HepG2 (cell line): ENCODE measurements around the gene COMMD9. TPM values are rescaled to one million over a fixed set of nuclear protein-coding genes. Genes with fewer than 3 reads are reported as not detected.

Source experiments
- ATAC-seq: fragments of 200-7000 bp; cut with Tn5 transposase; 3 replicates; pipeline ENCODE4 v1.9.1; 2020; ENCODE audit warnings: mild to moderate bottlenecking, moderate library complexity
- BruUV-seq: library from RNA; stranded (reverse); fragments of 400-500 nt; replicated peaks from 2 replicates; lab custom pipeline; 2021; lab: Mats Ljungman, UMichigan
- CTCF ChIA-PET: fragments of 300-600 bp; formaldehyde crosslinking; extraction: SDS; loops from one replicate; lab custom pipeline; 2021; ENCODE audit warnings: low total read pairs, inconsistent platforms, low intra/inter-chr PET ratio; lab: Yijun Ruan, JAX
- POLR2A ChIA-PET: fragments of 350-600 bp; sonication (Branson Sonifier 250); formaldehyde crosslinking; loops from one replicate; lab custom pipeline; 2020; ENCODE audit warnings: antibody characterized with exemption, inconsistent platforms; lab: Yijun Ruan, JAX
- DNase-seq: peaks from one replicate; pipeline ENCODE4 v3.0.0-alpha.2; 2015; ENCODE audit warnings: low spot score
- FAIRE-seq: peaks from 3 replicates; lab custom pipeline; 2011; peaks lifted over from hg19 to GRCh38; lab: Jason Lieb, UNC
- H2AFZ ChIP-seq: one replicate; pipeline ENCODE4 v1.6.1; 2011; ENCODE audit warnings: low read length, inconsistent platforms
- H3K27ac ChIP-seq: fragments of 300-600 bp; 3 replicates; pipeline ENCODE4 v1.8.0; 2011; ENCODE audit warnings: mixed run types, mild to moderate bottlenecking, mixed read lengths, low read length, inconsistent platforms; ENCODE audit not compliant: insufficient read depth; ENCODE audit errors: extremely low read length
- H3K27me3 ChIP-seq, 2 experiments: fragments of 200-600 bp in 1 of 2; 2 replicates in 1 of 2; 3 replicates in 1 of 2; pipeline versions ENCODE4 v1.6.0 to v1.8.0; 2011; ENCODE audit warnings: low read length in 2 of 2, mild to moderate bottlenecking in 2 of 2, moderate library complexity in 2 of 2, inconsistent platforms in 1 of 2; ENCODE audit not compliant: insufficient read depth in 2 of 2, control insufficient read depth in 1 of 2
- H3K36me3 ChIP-seq, 2 experiments: fragments of 200-600 bp in 1 of 2; replicated peaks in 1 of 2; 2 replicates in 1 of 2; 3 replicates in 1 of 2; pipeline versions ENCODE4 v1.5.1 to v1.8.0; 2011; ENCODE audit warnings: low read length in 2 of 2, inconsistent platforms in 1 of 2; ENCODE audit not compliant: insufficient read depth in 2 of 2, control insufficient read depth in 1 of 2
- H3K4me1 ChIP-seq: 2 replicates; pipeline ENCODE4 v1.5.1; 2012; ENCODE audit warnings: low read length, inconsistent platforms; ENCODE audit not compliant: insufficient read depth
- H3K4me2 ChIP-seq: 2 replicates; pipeline ENCODE4 v1.6.0; 2011; ENCODE audit warnings: low read depth, low read length, inconsistent platforms
- H3K4me3 ChIP-seq, 3 experiments: fragments of 200-600 bp in 1 of 3; sonication (generic), shearing (Covaris generic) in 1 of 3; replicated peaks in 1 of 3; 2 replicates each; pipeline ENCODE4 v1.5.1; 2011 to 2016; ENCODE audit warnings: low read length in 3 of 3, inconsistent platforms in 2 of 3, low read depth in 2 of 3, mild to moderate bottlenecking in 2 of 3, control low read depth in 1 of 3, mixed read lengths in 1 of 3; ENCODE audit not compliant: insufficient read depth in 1 of 3
- H3K79me2 ChIP-seq: one replicate; pipeline ENCODE4 v1.6.1; 2011; ENCODE audit warnings: low read length, inconsistent platforms; ENCODE audit not compliant: insufficient read depth
- H3K9ac ChIP-seq: 2 replicates; pipeline ENCODE4 v1.6.0; 2011; ENCODE audit warnings: mild to moderate bottlenecking, low read depth, low read length, inconsistent platforms; ENCODE audit not compliant: insufficient read depth
- H3K9me3 ChIP-seq: 2 replicates; pipeline ENCODE4 v1.5.1; 2012; ENCODE audit warnings: mild to moderate bottlenecking, low read length
- H4K20me1 ChIP-seq: 2 replicates; pipeline ENCODE4 v1.6.0; 2011; ENCODE audit warnings: inconsistent platforms, mild to moderate bottlenecking, low read length, moderate library complexity; ENCODE audit not compliant: insufficient read depth
- JARID2 ChIP-seq: sonication (generic); formaldehyde crosslinking; IDR thresholded peaks from 2 replicates; pipeline ENCODE4 v1.8.1; 2023; ENCODE audit warnings: missing genetic modification reagents, inconsistent platforms; ENCODE audit not compliant: insufficient replicate concordance
- MAFK ChIP-seq, 2 experiments: IDR thresholded peaks in 1 of 2; conservative IDR thresholded peaks in 1 of 2; 2 replicates each; pipeline ENCODE4 v1.6.1; 2011; ENCODE audit warnings: improper control_type of control experiment in 2 of 2, low read length in 2 of 2
- RXRB ChIP-seq: IDR thresholded peaks from 2 replicates; pipeline ENCODE4 v1.6.1; 2016; ENCODE audit warnings: borderline replicate concordance, missing genetic modification reagents, missing compliant biosample characterization
- ZFYVE20 ChIP-seq: sonication (generic); formaldehyde crosslinking; IDR thresholded peaks from 2 replicates; pipeline ENCODE4 v1.8.0; 2023; ENCODE audit warnings: low read depth, mild to moderate bottlenecking, moderate library complexity, missing genetic modification reagents, borderline replicate concordance
- ZNF180 ChIP-seq: sonication (generic); formaldehyde crosslinking; IDR thresholded peaks from 2 replicates; pipeline ENCODE4 v1.4.0; 2020; ENCODE audit warnings: low read depth, missing genetic modification reagents, borderline replicate concordance
- ZNF629 ChIP-seq: sonication (generic); formaldehyde crosslinking; conservative IDR thresholded peaks from 2 replicates; pipeline ENCODE4 v1.5.0; 2020; ENCODE audit warnings: missing genetic modification reagents
- ZNF749 ChIP-seq: sonication (generic); formaldehyde crosslinking; IDR thresholded peaks from 2 replicates; pipeline ENCODE4 v1.8.0; 2022; ENCODE audit warnings: mild to moderate bottlenecking, missing genetic modification reagents, moderate library complexity, borderline replicate concordance
- WGBS: methylation state at CpG from one replicate; pipeline ENCODE4 v1.1.6; 2017; ENCODE audit warnings: low lambda C conversion rate; 5-methylcytosine and 5-hydroxymethylcytosine counted together
- in situ Hi-C: cut with HindIII; loops from 2 replicates; pipeline ENCODE4 v1.10.0; 2017; ENCODE audit warnings: low pct_unique_long_range_greater_than_20kb; ENCODE audit not compliant: extremely low pct_ligation_motif_present
- intact Hi-C: fragments of 100-400 bp; cut with micrococcal nuclease; formaldehyde crosslinking; loops from one replicate; pipeline ENCODE4 v1.10.0; 2022; ENCODE audit not compliant: unreplicated experiment
- polyA plus RNA-seq, 8 experiments: library from polyadenylated mRNA; depleted of rRNA in 3 of 8; stranded (reverse) in 7 of 8; unstranded in 1 of 8; fragments of >200 nt; fragmentation: Illumina TruSeq in 4 of 8; extraction: Trizol in 4 of 8; gene quantifications; 2 replicates each; pipeline versions ENCODE4 v1.2.1 to v1.2.3, GENCODE V29; 2011 to 2016; ENCODE audit warnings: low read depth in 4 of 8, missing spikeins in 1 of 8, mixed read lengths in 1 of 8; ENCODE audit not compliant: insufficient read depth in 1 of 8
- total RNA-seq, 5 experiments: library from RNA; depleted of rRNA; stranded (reverse); fragments of >200 nt; fragmentation: Illumina TruSeq; extraction: Trizol; gene quantifications; 2 replicates each; pipeline ENCODE4 v1.2.3, GENCODE V29; 2016; ENCODE audit warnings: low read depth in 1 of 5
- TF ChIP-seq, protein P1 (sequence below): sonication (generic); formaldehyde crosslinking; IDR thresholded peaks from 2 replicates; pipeline ENCODE4 v1.4.0; 2020; ENCODE audit warnings: missing genetic modification reagents

The COMMD9 gene
- total and polyA plus RNA-seq, 2 of the 13 experiments (the other 11 are each of a cell fraction or from before 2014, with no cell fraction given): 47.3 to 76.7 TPM

GRCh38 chr11:36238881-36239280 is 50.3 kb downstream of the COMMD9 start:
- FAIRE-seq (no peak), DNase-seq (no peak), ATAC-seq (no peak)
- Histone ChIP-seq H3K4me1 (no peaks in the 10 kb centered on the region), H3K9ac (no peak overlapping the region), H2AFZ (no peak overlapping the region), H3K79me2 (no peaks in the 10 kb centered on the region), H3K27ac (no peak overlapping the region), H3K9me3 (no peaks in the 10 kb centered on the region), H3K36me3 (no peaks in the 10 kb centered on the region), H3K27me3 (no peaks in the 10 kb centered on the region), H3K4me2 (no peak overlapping the region), H3K4me3 (no peak overlapping the region), H4K20me1 (no peaks in the 10 kb centered on the region)
- no TSS peak for BruUV-seq
- in situ Hi-C loops (no loop called here), intact Hi-C loops (no loop called here)
- TF ChIP-seq JARID2 (CRISPR knock-in tag) (no peak), ZNF180 (no peak), MAFK (conservative IDR thresholded peaks at IDR 0.05 in 1 of 2, IDR thresholded peaks at IDR 0.05 in 1 of 2; ENCODE audit: low read length in 2 of 2) (0 out of 4 replicates have a peak, but pooled peaks of 1 of the 2 experiments have one; percentile 7), ZNF629 (CRISPR knock-in tag) (peak; percentile 38; the same call in 1 of the 2 replicates)
- POLR2A ChIA-PET: no interaction called here
- CTCF ChIA-PET: no interaction called here
- 0% methylated on average over 1 of the region's 1 CpG for WGBS

DNA sequence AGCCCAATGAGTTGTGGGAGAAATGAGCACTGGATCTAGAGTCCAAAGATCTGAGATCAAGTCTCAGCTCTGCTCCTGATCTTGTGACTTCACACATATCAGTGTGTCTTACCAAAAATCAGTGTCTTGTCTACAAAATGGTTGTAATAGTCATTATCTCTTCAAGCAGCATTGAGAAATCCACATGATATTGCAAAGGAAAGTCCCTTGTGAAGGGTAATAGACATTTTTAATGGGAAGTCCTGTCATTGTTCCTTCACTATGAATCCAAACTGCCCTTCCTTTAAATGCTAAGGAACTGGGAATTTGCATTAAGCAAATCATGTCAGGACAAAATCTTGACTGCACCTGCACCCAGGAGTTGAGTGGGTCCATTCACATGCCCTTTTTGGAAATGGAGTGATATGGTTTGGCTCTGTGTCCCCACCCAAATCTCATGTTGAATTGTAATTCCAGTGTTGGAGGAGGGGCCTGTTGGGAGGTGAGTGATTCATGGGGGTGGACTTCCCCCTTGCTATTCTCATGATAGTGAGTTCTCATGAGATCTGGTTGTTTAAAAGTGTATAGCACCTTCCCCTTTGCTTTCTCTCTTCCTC is 51.1 kb downstream of the COMMD9 start:
- DNase-seq: no peak
- FAIRE-seq: no peak
- Histone ChIP-seq H3K79me2 (no peaks in the 10 kb centered on the region), H2AFZ (no peak overlapping the region), H4K20me1 (no peaks in the 10 kb centered on the region), H3K27me3 (no peaks in the 10 kb centered on the region), H3K9me3 (no peaks in the 10 kb centered on the region), H3K36me3 (no peaks in the 10 kb centered on the region), H3K27ac (no peak overlapping the region), H3K4me2 (no peak overlapping the region), H3K4me3 (no peak overlapping the region), H3K4me1 (no peaks in the 10 kb centered on the region), H3K9ac (no peak overlapping the region)
- intact Hi-C loops (no loop called here), in situ Hi-C loops (no loop called here)
- CTCF ChIA-PET: no interaction called here
- ATAC-seq: no peak
- POLR2A ChIA-PET: no interaction called here
- no peak for TF ChIP-seq RXRB (CRISPR knock-in tag)
- TF ChIP-seq, protein P1, sequence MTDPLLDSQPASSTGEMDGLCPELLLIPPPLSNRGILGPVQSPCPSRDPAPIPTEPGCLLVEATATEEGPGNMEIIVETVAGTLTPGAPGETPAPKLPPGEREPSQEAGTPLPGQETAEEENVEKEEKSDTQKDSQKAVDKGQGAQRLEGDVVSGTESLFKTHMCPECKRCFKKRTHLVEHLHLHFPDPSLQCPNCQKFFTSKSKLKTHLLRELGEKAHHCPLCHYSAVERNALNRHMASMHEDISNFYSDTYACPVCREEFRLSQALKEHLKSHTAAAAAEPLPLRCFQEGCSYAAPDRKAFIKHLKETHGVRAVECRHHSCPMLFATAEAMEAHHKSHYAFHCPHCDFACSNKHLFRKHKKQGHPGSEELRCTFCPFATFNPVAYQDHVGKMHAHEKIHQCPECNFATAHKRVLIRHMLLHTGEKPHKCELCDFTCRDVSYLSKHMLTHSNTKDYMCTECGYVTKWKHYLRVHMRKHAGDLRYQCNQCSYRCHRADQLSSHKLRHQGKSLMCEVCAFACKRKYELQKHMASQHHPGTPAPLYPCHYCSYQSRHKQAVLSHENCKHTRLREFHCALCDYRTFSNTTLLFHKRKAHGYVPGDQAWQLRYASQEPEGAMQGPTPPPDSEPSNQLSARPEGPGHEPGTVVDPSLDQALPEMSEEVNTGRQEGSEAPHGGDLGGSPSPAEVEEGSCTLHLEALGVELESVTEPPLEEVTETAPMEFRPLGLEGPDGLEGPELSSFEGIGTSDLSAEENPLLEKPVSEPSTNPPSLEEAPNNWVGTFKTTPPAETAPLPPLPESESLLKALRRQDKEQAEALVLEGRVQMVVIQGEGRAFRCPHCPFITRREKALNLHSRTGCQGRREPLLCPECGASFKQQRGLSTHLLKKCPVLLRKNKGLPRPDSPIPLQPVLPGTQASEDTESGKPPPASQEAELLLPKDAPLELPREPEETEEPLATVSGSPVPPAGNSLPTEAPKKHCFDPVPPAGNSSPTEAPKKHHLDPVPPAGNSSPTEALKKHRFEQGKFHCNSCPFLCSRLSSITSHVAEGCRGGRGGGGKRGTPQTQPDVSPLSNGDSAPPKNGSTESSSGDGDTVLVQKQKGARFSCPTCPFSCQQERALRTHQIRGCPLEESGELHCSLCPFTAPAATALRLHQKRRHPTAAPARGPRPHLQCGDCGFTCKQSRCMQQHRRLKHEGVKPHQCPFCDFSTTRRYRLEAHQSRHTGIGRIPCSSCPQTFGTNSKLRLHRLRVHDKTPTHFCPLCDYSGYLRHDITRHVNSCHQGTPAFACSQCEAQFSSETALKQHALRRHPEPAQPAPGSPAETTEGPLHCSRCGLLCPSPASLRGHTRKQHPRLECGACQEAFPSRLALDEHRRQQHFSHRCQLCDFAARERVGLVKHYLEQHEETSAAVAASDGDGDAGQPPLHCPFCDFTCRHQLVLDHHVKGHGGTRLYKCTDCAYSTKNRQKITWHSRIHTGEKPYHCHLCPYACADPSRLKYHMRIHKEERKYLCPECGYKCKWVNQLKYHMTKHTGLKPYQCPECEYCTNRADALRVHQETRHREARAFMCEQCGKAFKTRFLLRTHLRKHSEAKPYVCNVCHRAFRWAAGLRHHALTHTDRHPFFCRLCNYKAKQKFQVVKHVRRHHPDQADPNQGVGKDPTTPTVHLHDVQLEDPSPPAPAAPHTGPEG: no peak
- no peak for TF ChIP-seq ZNF749 (CRISPR knock-in tag)
- TF ChIP-seq ZFYVE20 (CRISPR knock-in tag): no peak
- TF ChIP-seq, all 625 proteins: peak for 0
- BruUV-seq: no TSS peak
